ENCODE data around the gene APOA5. TPM values are rescaled to one million over a fixed set of nuclear protein-coding genes. Genes with fewer than 3 reads are reported as not detected.
A peak's percentile ranks its signal among the peaks of the same experiment; 100 is the strongest.

APOA5 gene
- total and polyA plus RNA-seq, 2 of the 13 experiments (the other 11 are each of a cell fraction or from before 2014, with no cell fraction given) = 44.0 to 49.1 TPM

DNA sequence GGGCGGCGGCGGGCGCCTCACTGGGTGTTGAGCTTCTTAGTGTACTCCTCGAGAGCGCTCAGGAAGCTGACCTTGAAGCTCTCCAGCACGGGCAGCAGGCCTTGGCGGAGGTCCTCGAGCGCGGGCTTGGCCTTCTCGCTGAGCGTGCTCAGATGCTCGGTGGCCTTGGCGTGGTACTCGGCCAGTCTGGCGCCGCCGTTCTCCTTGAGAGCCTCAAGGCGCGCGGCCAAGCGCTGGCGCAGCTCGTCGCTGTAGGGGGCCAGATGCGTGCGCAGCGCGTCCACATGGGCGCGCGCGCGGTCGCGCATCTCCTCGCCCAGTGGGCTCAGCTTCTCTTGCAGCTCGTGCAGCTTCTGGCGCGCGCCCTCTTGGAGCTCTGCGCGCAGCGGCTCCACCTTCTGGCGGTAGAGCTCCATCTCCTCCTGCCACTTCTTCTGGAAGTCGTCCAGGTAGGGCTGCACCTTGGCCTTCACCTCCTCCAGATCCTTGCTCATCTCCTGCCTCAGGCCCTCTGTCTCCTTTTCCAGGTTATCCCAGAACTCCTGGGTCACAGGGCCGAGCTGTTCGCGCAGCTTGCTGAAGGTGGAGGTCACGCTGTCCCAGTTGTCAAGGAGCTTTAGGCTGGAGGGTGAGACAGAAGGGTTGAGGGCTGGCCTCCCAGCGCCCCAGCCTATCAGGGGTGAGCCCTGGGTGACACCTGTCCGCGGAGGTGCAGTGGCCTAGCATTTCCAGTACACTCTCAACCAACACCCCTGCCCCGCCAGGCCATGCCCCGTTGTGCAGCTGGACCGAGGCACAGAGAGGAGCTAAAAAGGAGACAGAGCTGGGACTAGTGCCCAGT lies 44.3 kb upstream of the APOA5 start (continued):
- no peak for TF ChIP-seq ZNF547 (CRISPR knock-in tag; IDR thresholded peaks at IDR 0.05)
- TF ChIP-seq RBAK (CRISPR knock-in tag; IDR thresholded peaks at IDR 0.05) = no peak
- no peak for TF ChIP-seq CBFB (CRISPR knock-in tag; IDR thresholded peaks at IDR 0.05)
- TF ChIP-seq FOSL1 (CRISPR knock-in tag; IDR thresholded peaks at IDR 0.05; ENCODE audit: borderline replicate concordance) = no peak
- TF ChIP-seq ZNF101 (CRISPR knock-in tag; IDR thresholded peaks at IDR 0.05; ENCODE audit: borderline replicate concordance, low read depth) = no peak
- TF ChIP-seq, protein P1, sequence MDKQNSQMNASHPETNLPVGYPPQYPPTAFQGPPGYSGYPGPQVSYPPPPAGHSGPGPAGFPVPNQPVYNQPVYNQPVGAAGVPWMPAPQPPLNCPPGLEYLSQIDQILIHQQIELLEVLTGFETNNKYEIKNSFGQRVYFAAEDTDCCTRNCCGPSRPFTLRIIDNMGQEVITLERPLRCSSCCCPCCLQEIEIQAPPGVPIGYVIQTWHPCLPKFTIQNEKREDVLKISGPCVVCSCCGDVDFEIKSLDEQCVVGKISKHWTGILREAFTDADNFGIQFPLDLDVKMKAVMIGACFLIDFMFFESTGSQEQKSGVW (CRISPR knock-in tag; IDR thresholded peaks at IDR 0.05; ENCODE audit: borderline replicate concordance) = no peak; the same call in 1 of the 2 replicates
- no peak; the same call in 1 of the 2 replicates for TF ChIP-seq PRMT3 (CRISPR knock-in tag; IDR thresholded peaks at IDR 0.05; ENCODE audit: borderline replicate concordance, low read depth)
- peak; percentile 45; the same call in 1 of the 2 replicates for TF ChIP-seq RXRB (CRISPR knock-in tag; IDR thresholded peaks at IDR 0.05; ENCODE audit: borderline replicate concordance)
- TF ChIP-seq ZNF337 (CRISPR knock-in tag; IDR thresholded peaks at IDR 0.05; ENCODE audit: borderline replicate concordance, low read depth) = no peak
- peak; percentile 52; the same call in 1 of the 2 replicates for TF ChIP-seq BORCS8-MEF2B (CRISPR knock-in tag; IDR thresholded peaks at IDR 0.05)
- TF ChIP-seq BRCA1 (CRISPR knock-in tag; IDR thresholded peaks at IDR 0.05) = no peak
- TF ChIP-seq ZNF781 (CRISPR knock-in tag; IDR thresholded peaks at IDR 0.05; ENCODE audit: borderline replicate concordance, not compliant biosample characterization) = peak; percentile 35
- no peak for TF ChIP-seq NFIC (IDR thresholded peaks at IDR 0.05; ENCODE audit: low read length)
- TF ChIP-seq PHF5A (CRISPR knock-in tag; IDR thresholded peaks at IDR 0.05; ENCODE audit: low read depth, unreplicated experiment) = no peak
- TF ChIP-seq, protein P2, sequence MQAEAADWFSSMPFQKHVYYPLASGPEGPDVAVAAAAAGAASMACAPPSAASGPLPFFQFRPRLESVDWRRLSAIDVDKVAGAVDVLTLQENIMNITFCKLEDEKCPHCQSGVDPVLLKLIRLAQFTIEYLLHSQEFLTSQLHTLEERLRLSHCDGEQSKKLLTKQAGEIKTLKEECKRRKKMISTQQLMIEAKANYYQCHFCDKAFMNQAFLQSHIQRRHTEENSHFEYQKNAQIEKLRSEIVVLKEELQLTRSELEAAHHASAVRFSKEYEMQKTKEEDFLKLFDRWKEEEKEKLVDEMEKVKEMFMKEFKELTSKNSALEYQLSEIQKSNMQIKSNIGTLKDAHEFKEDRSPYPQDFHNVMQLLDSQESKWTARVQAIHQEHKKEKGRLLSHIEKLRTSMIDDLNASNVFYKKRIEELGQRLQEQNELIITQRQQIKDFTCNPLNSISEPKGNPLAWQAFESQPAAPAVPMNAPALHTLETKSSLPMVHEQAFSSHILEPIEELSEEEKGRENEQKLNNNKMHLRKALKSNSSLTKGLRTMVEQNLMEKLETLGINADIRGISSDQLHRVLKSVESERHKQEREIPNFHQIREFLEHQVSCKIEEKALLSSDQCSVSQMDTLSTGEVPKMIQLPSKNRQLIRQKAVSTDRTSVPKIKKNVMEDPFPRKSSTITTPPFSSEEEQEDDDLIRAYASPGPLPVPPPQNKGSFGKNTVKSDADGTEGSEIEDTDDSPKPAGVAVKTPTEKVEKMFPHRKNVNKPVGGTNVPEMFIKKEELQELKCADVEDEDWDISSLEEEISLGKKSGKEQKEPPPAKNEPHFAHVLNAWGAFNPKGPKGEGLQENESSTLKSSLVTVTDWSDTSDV (CRISPR knock-in tag; IDR thresholded peaks at IDR 0.05) = 0 out of 2 replicates have a peak, but pooled peaks have one; percentile 51
- TF ChIP-seq ZNF564 (CRISPR knock-in tag; IDR thresholded peaks at IDR 0.05) = peak; percentile 37; the same call in 1 of the 2 replicates
- TF ChIP-seq, protein P3, sequence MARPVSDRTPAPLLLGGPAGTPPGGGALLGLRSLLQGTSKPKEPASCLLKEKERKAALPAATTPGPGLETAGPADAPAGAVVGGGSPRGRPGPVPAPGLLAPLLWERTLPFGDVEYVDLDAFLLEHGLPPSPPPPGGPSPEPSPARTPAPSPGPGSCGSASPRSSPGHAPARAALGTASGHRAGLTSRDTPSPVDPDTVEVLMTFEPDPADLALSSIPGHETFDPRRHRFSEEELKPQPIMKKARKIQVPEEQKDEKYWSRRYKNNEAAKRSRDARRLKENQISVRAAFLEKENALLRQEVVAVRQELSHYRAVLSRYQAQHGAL (CRISPR knock-in tag; IDR thresholded peaks at IDR 0.05; ENCODE audit: not compliant biosample characterization) = no peak
- no peak for TF ChIP-seq KMT2B (CRISPR knock-in tag; IDR thresholded peaks at IDR 0.05)
- TF ChIP-seq ZNF652 (CRISPR knock-in tag; IDR thresholded peaks at IDR 0.05; ENCODE audit: borderline replicate concordance, low read depth) = no peak
- peak; percentile 63; the same call in 1 of the 2 replicates for TF ChIP-seq PITX1 (CRISPR knock-in tag; IDR thresholded peaks at IDR 0.05)
- TF ChIP-seq, protein P4, sequence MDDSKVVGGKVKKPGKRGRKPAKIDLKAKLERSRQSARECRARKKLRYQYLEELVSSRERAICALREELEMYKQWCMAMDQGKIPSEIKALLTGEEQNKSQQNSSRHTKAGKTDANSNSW (CRISPR knock-in tag; IDR thresholded peaks at IDR 0.05; ENCODE audit: borderline replicate concordance) = no peak; the same call in 1 of the 2 replicates
- TF ChIP-seq ZNF720 (CRISPR knock-in tag; IDR thresholded peaks at IDR 0.05) = no peak
- no peak for TF ChIP-seq SMAD1 (CRISPR knock-in tag; IDR thresholded peaks at IDR 0.05; ENCODE audit: borderline replicate concordance, low read depth)

Data from HepG2 (cell line).